Measurements from ENCODE around the gene FAM181A. TPM values are rescaled to one million over a fixed set of nuclear protein-coding genes. Genes with fewer than 3 reads are reported as not detected.

The FAM181A gene
- total and polyA plus RNA-seq, 2 of the 4 experiments (the other 2 are of a cell fraction): not detected

- Histone ChIP-seq H3K4me2 (ENCODE audit: low read depth, low read length) (no peak overlapping the region), H2BK120ac (ENCODE audit: low read depth, low read length) (no peak overlapping the region), H3K4me3 (ENCODE audit: insufficient read depth, low read depth, low read length) (no peak overlapping the region), H3K23ac (ENCODE audit: low read depth, low read length) (no peak overlapping the region), H3K9me3 (ENCODE audit: control insufficient read depth, insufficient read depth, low read length) (no peaks in the 10 kb centered on the region), H3K27me3 (ENCODE audit: control insufficient read depth, insufficient read depth, low read length) (no peaks in the 10 kb centered on the region), H4K20me1 (ENCODE audit: insufficient read depth, low read length) (no peaks in the 10 kb centered on the region), H4K8ac (ENCODE audit: low read depth in 2 of 2, low read length in 2 of 2) (no peak overlapping the region), H3K9ac (ENCODE audit: low read depth, low read length) (no peak overlapping the region), H2BK15ac (ENCODE audit: low read depth, low read length) (no peak overlapping the region), H3K4ac (ENCODE audit: low read depth, low read length) (no peak overlapping the region), H3K9me1 (ENCODE audit: insufficient read depth, low read length) (no peaks in the 10 kb centered on the region), H3K18ac (ENCODE audit: low read depth, low read length) (no peak overlapping the region), H3K56ac (ENCODE audit: extremely low read depth, insufficient read depth, low read length) (no peak overlapping the region), H2AFZ (replicated peaks; ENCODE audit: low read length, poor library complexity) (no peak overlapping the region), H4K91ac (ENCODE audit: insufficient read depth, low read depth, low read length) (no peak overlapping the region), H3K36me3 (ENCODE audit: control insufficient read depth, insufficient read depth, low read length) (no peaks in the 10 kb centered on the region), H3K79me1 (ENCODE audit: low read depth in 1 of 2, low read length in 2 of 2) (no peaks in the 10 kb centered on the region), H2AK5ac (ENCODE audit: low read depth, low read length) (no peak overlapping the region), H2BK5ac (ENCODE audit: low read depth, low read length, poor library complexity, severe bottlenecking) (no peak overlapping the region), H3K4me1 (ENCODE audit: control insufficient read depth, insufficient read depth, low read length) (no peaks in the 10 kb centered on the region), H2BK20ac (ENCODE audit: low read depth, low read length) (no peak overlapping the region), H3K14ac (replicated peaks; ENCODE audit: low read depth, low read length) (no peak overlapping the region), H4K5ac (ENCODE audit: low read depth, low read length) (no peak overlapping the region), H2AK9ac (replicated peaks; ENCODE audit: low read depth, low read length, poor library complexity) (no peak overlapping the region), H3K27ac (ENCODE audit: insufficient read depth, low read length) (no peak overlapping the region)
- ATAC-seq (ENCODE audit: low read depth) (no peak), DNase-seq (no peak)
- ChIA-PET CTCF (no interaction called here), POLR2A (ENCODE audit: unreplicated experiment) (no interaction called here)
- dilution Hi-C loops (cut with HindIII; ENCODE audit: low sequenced_read_pairs, unreplicated experiment) (no loop called here), intact Hi-C loops (cut with micrococcal nuclease) (no loop called here), in situ Hi-C loops (cut with MboI; ENCODE audit: low sequenced_read_pairs) (no loop called here)
- TF ChIP-seq RAD21 (IDR thresholded peaks at IDR 0.05; ENCODE audit: low read length): no peak
- TF ChIP-seq BHLHE40 (IDR thresholded peaks at IDR 0.05; ENCODE audit: low read depth, low read length): no peak
- TF ChIP-seq POLR2A (IDR thresholded peaks at IDR 0.05; ENCODE audit: low read depth, low read length): no peak
- TF ChIP-seq RCOR1 (IDR thresholded peaks at IDR 0.05; ENCODE audit: insufficient replicate concordance, low read length): no peak
- no peak for TF ChIP-seq MAZ (IDR thresholded peaks at IDR 0.05; ENCODE audit: borderline replicate concordance, low read depth, low read length)
- TF ChIP-seq SMC3 (IDR thresholded peaks at IDR 0.05; ENCODE audit: low read depth, low read length): no peak
- TF ChIP-seq, protein P1, sequence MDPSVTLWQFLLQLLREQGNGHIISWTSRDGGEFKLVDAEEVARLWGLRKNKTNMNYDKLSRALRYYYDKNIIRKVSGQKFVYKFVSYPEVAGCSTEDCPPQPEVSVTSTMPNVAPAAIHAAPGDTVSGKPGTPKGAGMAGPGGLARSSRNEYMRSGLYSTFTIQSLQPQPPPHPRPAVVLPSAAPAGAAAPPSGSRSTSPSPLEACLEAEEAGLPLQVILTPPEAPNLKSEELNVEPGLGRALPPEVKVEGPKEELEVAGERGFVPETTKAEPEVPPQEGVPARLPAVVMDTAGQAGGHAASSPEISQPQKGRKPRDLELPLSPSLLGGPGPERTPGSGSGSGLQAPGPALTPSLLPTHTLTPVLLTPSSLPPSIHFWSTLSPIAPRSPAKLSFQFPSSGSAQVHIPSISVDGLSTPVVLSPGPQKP (IDR thresholded peaks at IDR 0.05; ENCODE audit: borderline replicate concordance, low read depth, low read length): no peak
- no peak for TF ChIP-seq CHD1 (IDR thresholded peaks at IDR 0.05; ENCODE audit: low read depth, low read length)
- BruUV-seq (replicated peaks): no TSS peak
- 43% methylated on average over 6 of the region's 8 CpGs; no CpG with 5 or more reads in 1 of the 2 experiments for WGBS, 2 experiments (ENCODE audit: extremely low coverage in 2 of 2, insufficient read length in 1 of 2)
These were observed 48.9 kb upstream of the FAM181A start for GRCh38 chr14:93878212-93878611.
